Measurements from ENCODE around the gene HTR3E.
"Not testable (repeated sequence)": the region's sequence is repeated elsewhere in the genome, so short reads cannot be mapped to it uniquely, and the experiment has no call there.

HTR3E gene

DNA sequence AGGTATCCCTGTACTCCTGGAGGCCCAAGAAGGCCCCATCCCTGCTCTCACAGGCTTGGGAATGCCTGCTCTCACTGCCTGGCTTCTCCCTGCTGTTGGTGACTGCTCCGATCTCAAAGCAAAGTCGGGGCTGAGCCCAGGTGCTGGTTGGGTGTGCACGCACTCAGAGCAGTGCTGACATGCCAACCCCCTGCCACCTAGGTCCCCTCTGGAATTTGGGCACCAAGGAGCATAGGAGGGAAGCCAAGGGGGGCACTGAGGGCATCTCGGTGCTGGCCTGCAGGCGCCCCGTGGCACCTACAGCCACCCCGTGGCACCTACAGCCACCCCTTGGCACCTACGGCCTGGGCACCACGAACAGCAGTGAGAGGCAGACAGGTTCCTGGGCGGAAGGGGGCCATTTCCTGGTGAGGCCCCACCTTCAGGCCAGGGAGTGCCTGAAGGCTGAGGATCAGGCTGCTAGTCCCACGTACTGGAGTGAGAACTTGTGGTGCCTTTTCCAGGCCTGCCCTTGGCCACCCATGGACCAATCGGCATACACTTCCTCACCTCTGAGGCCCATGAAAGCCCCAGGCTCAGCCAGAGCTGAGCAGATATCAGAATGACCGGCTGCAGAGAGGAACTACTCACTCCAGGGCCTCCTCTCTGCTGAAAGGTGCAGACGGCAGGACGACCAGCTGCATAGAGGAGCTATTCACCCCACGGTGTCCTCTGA, 15.6 kb upstream of the HTR3E start:
- ATAC-seq (ENCODE audit: low read depth): no peak
- peaks cover 2% of the 10 kb centered on the region for H3K9me3 Mint-ChIP-seq
- no peak overlapping the region for H3K27ac Mint-ChIP-seq

DNA sequence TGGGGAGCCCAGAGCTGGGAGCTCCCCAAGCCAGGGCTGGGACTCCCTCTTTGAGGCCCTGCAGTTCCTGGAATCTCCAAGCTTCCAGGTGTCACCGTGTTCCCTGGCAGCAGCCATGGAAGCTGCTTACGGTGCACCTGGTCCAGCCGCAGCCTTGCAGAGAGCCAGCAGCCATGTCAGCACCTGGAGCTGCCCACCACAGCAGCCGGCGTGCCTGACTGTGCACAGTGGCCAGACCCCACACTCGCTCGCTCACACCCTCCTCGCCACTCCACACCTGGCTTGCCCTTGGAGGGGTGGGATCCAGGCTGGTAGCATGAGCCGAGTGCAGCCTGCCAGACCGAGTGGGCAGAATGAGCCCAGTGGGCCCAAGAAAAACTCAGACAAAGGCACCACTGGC, 14.8 kb upstream of the HTR3E start:
- H3K4me1 Mint-ChIP-seq: peaks cover 5% of the 10 kb centered on the region
- DNase-seq (ENCODE audit: low spot score in 2 of 2): no peak
- H3K36me3 Mint-ChIP-seq: no peaks in the 10 kb centered on the region
- H3K27me3 Mint-ChIP-seq: peaks cover 6% of the 10 kb centered on the region
- peaks cover 2% of the 10 kb centered on the region for H3K9me3 Mint-ChIP-seq
- H3K4me3 Mint-ChIP-seq: no peak overlapping the region
- H3K27ac Mint-ChIP-seq: no peak overlapping the region
- no peak for ATAC-seq (ENCODE audit: low read depth)

More for the DNA sequence above, 15.6 kb upstream of the HTR3E start:
- Mint-ChIP-seq H3K27me3 (peaks cover 7% of the 10 kb centered on the region), H3K4me1 (peaks cover 5% of the 10 kb centered on the region), H3K4me3 (no peak overlapping the region), H3K36me3 (no peaks in the 10 kb centered on the region)
- no peak for DNase-seq (ENCODE audit: low spot score in 2 of 2)

GRCh38 chr3:184082465-184082864, 14.4 kb upstream of the HTR3E start:
- no peak overlapping the region for H3K27ac Mint-ChIP-seq
- no peak for DNase-seq (ENCODE audit: low spot score in 2 of 2)
- peaks cover 4% of the 10 kb centered on the region for H3K27me3 Mint-ChIP-seq
- peaks cover 5% of the 10 kb centered on the region for H3K4me1 Mint-ChIP-seq
- no peaks in the 10 kb centered on the region for H3K36me3 Mint-ChIP-seq
- no peak for ATAC-seq (ENCODE audit: low read depth)
- H3K4me3 Mint-ChIP-seq: no peak overlapping the region
- H3K9me3 Mint-ChIP-seq: peaks cover 2% of the 10 kb centered on the region

- no peak for DNase-seq (ENCODE audit: low spot score in 2 of 2)
- peaks cover 2% of the 10 kb centered on the region for H3K27me3 Mint-ChIP-seq
- H3K27ac Mint-ChIP-seq: no peak overlapping the region
- H3K4me3 Mint-ChIP-seq: no peak overlapping the region
- no peak for ATAC-seq (ENCODE audit: low read depth)
- peaks cover 5% of the 10 kb centered on the region for H3K4me1 Mint-ChIP-seq
- H3K9me3 Mint-ChIP-seq: peaks cover 2% of the 10 kb centered on the region
- no peaks in the 10 kb centered on the region for H3K36me3 Mint-ChIP-seq
Measured at GRCh38 chr3:184085389-184085852, 11.4 kb upstream of the HTR3E start.

DNA sequence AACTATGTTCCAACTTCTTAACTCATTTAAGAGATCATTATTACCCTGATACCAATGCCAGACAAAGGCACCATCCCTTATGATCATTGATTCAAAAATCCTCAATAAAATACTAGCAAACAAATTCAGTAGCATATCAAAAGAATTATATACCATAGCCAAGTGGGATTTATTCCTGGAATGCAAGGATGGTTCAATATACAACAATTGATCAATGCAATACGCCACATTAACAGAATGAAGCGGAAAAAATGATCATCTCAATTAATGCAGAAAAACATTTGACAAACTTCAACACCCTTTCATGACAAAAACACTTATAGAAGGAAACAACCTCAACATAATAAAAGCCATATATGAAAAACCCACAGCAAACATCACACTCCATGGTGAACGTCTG, 4.7 kb upstream of the HTR3E start:
- Mint-ChIP-seq H3K4me3 (no peak overlapping the region), H3K4me1 (peaks cover 7% of the 10 kb centered on the region), H3K27me3 (peaks cover 4% of the 10 kb centered on the region), H3K36me3 (peaks cover 5% of the 10 kb centered on the region), H3K9me3 (peaks cover 6% of the 10 kb centered on the region), H3K27ac (no peak overlapping the region)
- ATAC-seq (ENCODE audit: low read depth) (no peak), DNase-seq (ENCODE audit: low spot score in 2 of 2) (no peak)

DNA sequence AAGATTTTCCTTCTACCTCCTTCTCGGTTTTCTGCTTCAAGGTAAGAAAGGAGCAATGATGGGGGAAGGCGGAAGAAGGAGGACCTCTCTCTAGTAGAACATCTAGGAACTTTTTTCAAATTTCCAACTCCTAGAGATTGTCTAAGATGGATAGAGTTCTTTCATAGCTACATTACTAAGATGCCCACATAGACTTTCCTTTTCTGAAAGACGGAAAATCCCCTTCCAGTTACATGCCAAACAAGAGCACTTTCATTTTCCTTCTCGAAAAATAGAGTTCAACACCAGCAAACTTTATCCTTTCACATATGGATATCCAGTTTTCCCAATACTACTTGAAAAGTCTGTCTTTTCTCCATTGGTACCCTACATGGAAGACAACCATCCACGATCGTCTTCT, 692 bp downstream of the HTR3E start:
- H3K27ac Mint-ChIP-seq: no peak overlapping the region
- DNase-seq (ENCODE audit: low spot score in 2 of 2) (no peak), ATAC-seq (ENCODE audit: low read depth) (no peak)
- no peak overlapping the region for H3K4me3 Mint-ChIP-seq
- peaks cover 7% of the 10 kb centered on the region for H3K4me1 Mint-ChIP-seq
- peaks cover 5% of the 10 kb centered on the region for H3K27me3 Mint-ChIP-seq
- peaks cover 1% of the 10 kb centered on the region for H3K9me3 Mint-ChIP-seq
- peaks cover 2% of the 10 kb centered on the region for H3K36me3 Mint-ChIP-seq

DNA sequence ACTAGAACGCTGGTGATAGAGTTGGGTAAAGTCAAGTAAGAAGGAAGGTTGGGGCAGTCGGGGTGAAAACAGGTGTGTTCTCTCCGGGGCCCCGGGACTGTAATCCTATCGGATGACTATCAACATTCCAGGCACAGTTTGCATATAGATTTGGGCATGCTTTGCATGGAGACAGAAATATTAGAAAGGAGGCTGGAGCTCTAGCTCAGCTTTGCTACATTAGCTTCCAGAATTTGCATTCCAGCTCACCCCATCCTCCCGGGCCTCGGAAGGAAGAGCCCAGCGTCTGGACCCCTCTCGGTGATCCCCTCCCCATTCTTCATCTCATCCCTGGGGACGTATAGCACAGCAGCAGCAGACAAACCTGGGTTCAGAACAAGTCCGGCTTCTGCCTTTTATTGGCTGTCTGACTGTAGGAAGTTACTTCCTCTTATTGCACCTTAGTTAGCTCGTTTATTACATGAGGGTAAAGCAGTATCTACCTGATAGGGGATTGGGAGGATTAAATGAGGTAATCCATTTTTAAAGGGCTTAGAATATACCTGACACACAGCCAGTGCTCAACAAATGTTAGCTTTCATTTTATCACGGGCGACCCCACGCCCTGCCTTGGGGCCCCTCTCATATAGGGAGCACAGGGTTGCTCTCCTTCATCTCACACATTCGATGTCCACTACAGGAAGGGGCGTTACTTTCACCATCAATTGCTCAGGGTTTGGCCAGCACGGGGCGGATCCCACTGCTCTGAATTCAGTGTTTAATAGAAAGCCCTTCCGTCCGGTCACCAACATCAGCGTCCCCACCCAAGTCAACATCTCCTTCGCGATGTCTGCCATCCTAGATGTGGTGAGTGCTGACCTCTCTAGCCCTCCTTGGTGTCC, 3.2 kb downstream of the HTR3E start:
- Mint-ChIP-seq H3K4me3 (no peak overlapping the region), H3K36me3 (no peaks in the 10 kb centered on the region), H3K4me1 (peaks cover 7% of the 10 kb centered on the region), H3K27me3 (peaks cover 4% of the 10 kb centered on the region), H3K27ac (no peak overlapping the region), H3K9me3 (no peaks in the 10 kb centered on the region)
- DNase-seq (ENCODE audit: low spot score in 2 of 2) (no peak), ATAC-seq (ENCODE audit: low read depth) (no peak)

DNA sequence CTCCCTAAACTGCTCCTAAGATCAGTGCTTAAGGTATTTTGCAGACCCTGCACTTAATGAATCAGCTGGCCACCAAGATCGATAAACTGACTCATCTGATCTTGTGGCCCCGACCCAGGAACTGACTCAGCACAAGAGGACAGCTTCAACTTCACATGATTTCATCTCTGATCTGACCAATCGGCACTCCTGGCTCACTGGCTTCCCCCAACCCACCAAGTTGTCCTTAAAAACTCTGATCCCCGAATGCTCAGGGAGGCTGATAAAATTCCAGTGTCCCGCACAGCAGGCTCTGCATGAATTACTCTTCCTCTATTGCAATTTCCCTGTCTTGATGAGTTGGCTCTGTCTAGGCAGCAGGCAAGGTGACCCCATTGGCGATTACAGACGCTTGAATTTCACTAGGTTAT, 13.5 kb downstream of the HTR3E start:
- Mint-ChIP-seq H3K4me1 (no peaks in the 10 kb centered on the region), H3K36me3 (no peaks in the 10 kb centered on the region), H3K27me3 (peaks cover 4% of the 10 kb centered on the region), H3K27ac (no peak overlapping the region), H3K9me3 (no peaks in the 10 kb centered on the region), H3K4me3 (no peak overlapping the region)
- no peak for ATAC-seq (ENCODE audit: low read depth)
- DNase-seq (ENCODE audit: low spot score in 2 of 2): no peak

DNA sequence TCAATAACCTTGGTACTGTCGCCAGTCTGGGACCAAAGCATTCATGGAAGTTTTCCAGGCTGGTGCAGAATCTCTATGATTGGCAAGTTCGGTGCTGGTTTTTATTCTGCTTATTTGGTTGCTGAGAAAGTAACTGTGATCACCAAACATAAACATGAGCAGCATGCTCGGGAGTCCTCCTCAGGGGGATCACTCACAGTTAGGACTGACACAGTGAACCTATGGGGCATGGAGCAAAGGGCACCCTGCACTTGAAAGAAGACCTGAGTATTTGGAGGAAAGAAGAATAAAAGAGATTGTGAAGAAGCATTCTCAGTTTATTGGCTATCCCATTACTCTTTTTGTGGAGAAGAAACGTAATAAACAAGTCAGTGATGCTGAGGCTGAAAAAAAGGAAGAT, 19.2 kb downstream of the HTR3E start:
- Mint-ChIP-seq H3K27me3 (peaks cover 9% of the 10 kb centered on the region), H3K4me3 (no peak overlapping the region), H3K4me1 (no peaks in the 10 kb centered on the region), H3K9me3 (no peaks in the 10 kb centered on the region), H3K36me3 (peaks cover 13% of the 10 kb centered on the region), H3K27ac (no peak overlapping the region)
- ATAC-seq (ENCODE audit: low read depth) (no peak), DNase-seq (ENCODE audit: low spot score in 2 of 2) (no peak)

DNA sequence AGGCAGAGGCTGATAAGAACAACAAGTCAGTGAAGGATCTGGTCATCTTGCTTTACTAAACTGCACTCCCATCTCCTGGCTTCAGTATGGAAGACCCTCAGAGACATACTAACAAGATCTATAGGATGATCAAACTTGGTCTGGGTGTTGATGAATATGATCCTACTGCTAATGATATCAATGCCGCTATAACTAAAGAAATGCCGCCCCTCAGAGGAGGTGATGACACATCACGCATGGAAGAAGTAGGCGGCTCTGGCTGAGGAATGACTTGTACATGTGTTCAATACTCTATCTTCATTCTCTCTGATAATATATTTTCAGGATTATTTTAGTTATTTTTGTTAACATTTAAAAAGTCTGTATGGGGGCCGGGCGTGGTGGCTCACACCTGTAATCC, 20.8 kb downstream of the HTR3E start:
- Mint-ChIP-seq H3K36me3 (peaks cover 13% of the 10 kb centered on the region), H3K27me3 (peaks cover 9% of the 10 kb centered on the region), H3K4me3 (no peak overlapping the region), H3K4me1 (no peaks in the 10 kb centered on the region), H3K9me3 (no peaks in the 10 kb centered on the region), H3K27ac (no peak overlapping the region)
- DNase-seq (ENCODE audit: low spot score in 2 of 2) (no peak), ATAC-seq (ENCODE audit: low read depth) (no peak)

DNA sequence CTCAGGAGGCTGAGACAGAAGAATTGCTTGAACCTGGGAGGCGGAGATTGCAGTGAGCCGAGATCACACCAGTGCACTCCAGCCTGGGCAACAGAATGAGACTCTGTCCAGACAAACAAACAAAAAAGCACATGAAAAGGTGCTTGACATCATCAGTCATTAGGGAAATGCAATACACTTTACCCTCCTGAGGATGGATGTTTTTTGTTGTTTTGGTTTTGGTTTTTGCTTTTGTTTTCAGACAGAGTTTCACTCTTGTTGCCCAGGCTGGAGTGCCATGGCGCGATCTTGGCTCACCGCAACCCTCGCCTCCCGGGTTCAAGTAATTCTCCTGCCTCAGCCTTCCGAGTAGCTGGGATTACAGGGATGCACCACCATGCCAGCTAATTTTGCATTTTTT, 24.2 kb downstream of the HTR3E start:
- not testable (repeated sequence) for DNase-seq (ENCODE audit: low spot score in 2 of 2); H3K27ac Mint-ChIP-seq; H3K4me1 Mint-ChIP-seq; H3K4me3 Mint-ChIP-seq; H3K27me3 Mint-ChIP-seq; ATAC-seq (ENCODE audit: low read depth); H3K9me3 Mint-ChIP-seq
- peaks cover 12% of the 10 kb centered on the region for H3K36me3 Mint-ChIP-seq

DNA sequence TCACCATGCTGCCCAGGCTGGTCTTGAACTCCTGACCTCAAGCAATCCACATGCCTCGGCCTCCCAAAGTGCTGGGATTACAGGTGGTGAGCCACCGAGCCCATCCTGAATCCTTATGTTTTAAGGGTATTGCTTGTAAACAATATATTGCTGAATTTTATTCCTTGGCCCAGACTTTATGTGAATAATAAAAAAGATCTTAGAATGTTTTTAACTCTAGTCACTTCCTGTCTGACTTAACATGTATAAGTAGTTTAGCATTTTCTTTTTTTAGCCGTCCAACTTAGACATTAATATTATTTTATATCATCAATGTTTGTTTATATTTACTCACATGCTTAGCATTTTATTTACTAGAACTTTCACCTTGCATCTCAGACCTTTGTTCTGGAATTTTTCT, 29.1 kb downstream of the HTR3E start:
- H3K4me1 Mint-ChIP-seq: no peaks in the 10 kb centered on the region
- no peak for DNase-seq (ENCODE audit: low spot score in 2 of 2)
- peaks cover 2% of the 10 kb centered on the region for H3K27me3 Mint-ChIP-seq
- ATAC-seq (ENCODE audit: low read depth): no peak
- H3K4me3 Mint-ChIP-seq: no peak overlapping the region
- H3K36me3 Mint-ChIP-seq: no peaks in the 10 kb centered on the region
- H3K9me3 Mint-ChIP-seq: no peaks in the 10 kb centered on the region
- no peak overlapping the region for H3K27ac Mint-ChIP-seq

DNA sequence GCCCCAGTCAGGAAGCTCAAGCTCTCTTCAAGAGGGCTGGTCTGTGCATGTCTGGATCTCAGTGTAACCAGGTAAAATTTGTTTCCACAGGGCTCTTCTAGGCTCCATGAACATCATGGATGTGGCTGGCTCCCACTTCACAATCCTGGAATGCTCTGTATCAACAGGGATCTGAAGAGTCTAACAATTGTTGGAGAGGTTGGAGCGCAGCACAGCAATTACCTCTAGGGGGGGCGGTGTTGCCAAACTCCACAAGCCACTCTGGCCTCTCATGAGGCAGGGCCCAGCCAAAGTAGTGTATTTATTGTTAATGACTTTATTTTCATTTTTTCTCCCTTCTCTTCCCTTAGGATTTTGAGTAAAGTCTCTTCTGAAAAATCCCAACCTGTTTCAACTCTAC, 32.1 kb downstream of the HTR3E start:
- Mint-ChIP-seq H3K27ac (no peak overlapping the region), H3K4me1 (peaks cover 3% of the 10 kb centered on the region), H3K9me3 (no peaks in the 10 kb centered on the region), H3K27me3 (no peaks in the 10 kb centered on the region), H3K36me3 (no peaks in the 10 kb centered on the region), H3K4me3 (no peak overlapping the region)
- ATAC-seq (ENCODE audit: low read depth): no peak
- DNase-seq (ENCODE audit: low spot score in 2 of 2): no peak

GRCh38 chr3:184132945-184133344, 36.1 kb downstream of the HTR3E start:
- no peaks in the 10 kb centered on the region for H3K9me3 Mint-ChIP-seq
- H3K27ac Mint-ChIP-seq: no peak overlapping the region
- no peaks in the 10 kb centered on the region for H3K27me3 Mint-ChIP-seq
- H3K36me3 Mint-ChIP-seq: peaks cover 4% of the 10 kb centered on the region
- no peak for DNase-seq (ENCODE audit: low spot score in 2 of 2)
- ATAC-seq (ENCODE audit: low read depth): no peak
- H3K4me1 Mint-ChIP-seq: peaks cover 28% of the 10 kb centered on the region
- no peak overlapping the region for H3K4me3 Mint-ChIP-seq

Measured in memory B cell (primary cell).